Measurements from ENCODE around the gene CFAP43.
"Not testable (repeated sequence)": the region's sequence is repeated elsewhere in the genome, so short reads cannot be mapped to it uniquely, and the experiment has no call there.

Gene CFAP43

GRCh38 chr10:104223304-104223703, 8.9 kb downstream of the CFAP43 start:
- no peak for DNase-seq (ENCODE audit: low read depth in 2 of 2)

DNA sequence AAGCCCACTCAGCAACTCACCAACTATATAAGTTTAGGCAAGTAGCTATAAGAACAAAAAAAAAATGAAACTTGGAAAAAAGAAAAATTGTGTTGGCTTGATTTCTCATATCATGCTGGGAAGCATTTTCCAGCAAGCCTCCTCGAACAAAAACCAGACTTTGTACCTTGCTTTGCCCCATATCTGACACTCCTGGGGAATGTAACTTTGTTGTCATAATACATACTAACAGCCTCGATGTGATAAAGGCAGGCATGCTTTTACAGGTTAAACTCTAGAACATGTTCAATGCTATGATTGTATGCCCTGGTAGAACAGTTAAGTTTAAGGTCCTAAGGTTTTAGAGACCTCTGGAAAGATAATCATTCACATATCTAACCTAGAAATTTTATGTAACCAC, 11.6 kb downstream of the CFAP43 start:
- no peak for DNase-seq (ENCODE audit: low read depth in 2 of 2)

GRCh38 chr10:104218751-104219150, 13.4 kb downstream of the CFAP43 start:
- no peak for DNase-seq (ENCODE audit: low read depth in 2 of 2)

- DNase-seq (ENCODE audit: low read depth in 2 of 2) = no peak
Measured at GRCh38 chr10:104216631-104217030, 15.5 kb downstream of the CFAP43 start.

- DNase-seq (ENCODE audit: low read depth in 2 of 2) = peak in 1 of 2 donors; percentile 10
Measured at GRCh38 chr10:104209575-104210198, 22.5 kb downstream of the CFAP43 start.

DNA sequence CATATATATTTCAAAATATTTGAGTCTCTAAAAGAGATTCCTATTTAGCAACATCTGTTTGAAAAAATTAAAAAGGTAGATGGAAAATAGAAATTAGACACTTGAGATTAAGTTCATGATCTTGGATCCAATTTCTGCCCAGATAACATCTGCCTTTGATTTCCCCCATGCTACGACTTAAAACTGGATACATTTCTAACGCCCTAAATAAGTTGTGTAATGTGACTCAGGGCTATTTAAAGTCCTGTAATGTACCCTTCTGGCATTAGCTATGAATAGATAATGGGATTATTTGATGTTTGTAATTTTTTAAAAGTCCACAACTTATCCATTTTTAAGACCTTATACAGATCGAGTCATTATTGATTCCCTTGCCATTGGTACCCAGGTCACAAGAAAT, 23.4 kb downstream of the CFAP43 start:
- no peak for DNase-seq (ENCODE audit: low read depth in 2 of 2)

DNA sequence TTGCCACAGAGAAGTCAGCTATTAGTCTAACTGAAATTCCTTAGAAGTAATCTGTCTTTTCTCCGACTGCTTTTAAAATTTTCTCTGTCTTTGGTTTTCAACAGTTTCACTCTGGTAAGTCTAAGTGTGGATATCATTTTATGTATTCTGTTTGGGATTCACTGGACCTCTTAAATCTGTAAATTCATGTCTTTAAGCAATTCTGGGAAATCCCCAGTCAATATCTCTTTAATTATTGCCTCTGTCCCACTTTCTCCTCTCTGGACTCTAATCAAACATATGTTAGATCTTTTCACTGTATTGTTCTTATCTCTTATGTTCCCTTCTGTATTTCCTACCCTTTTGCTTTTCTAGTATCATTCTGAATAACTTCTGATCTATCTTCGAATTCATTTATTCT, 29.9 kb downstream of the CFAP43 start:
- no peak for DNase-seq (ENCODE audit: low read depth in 2 of 2)

DNA sequence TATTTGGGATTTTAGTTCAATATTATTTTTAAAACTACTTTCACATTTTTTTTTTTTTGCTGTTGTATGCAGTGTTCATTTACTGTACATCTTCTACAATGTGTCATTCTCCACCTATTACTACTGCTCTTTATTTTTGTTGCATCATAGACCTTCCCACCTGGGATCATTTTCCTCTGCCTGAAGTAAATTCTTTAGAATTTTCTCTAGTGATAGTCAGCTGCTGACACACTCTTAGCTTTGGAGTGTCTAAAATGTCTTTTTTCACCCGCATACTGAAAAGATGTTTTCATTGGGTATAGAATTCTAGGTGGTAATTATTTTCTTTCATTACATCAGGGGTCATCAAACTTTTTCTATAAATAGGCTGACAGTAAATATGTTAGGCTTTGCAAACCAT, 30.5 kb downstream of the CFAP43 start:
- no peak for DNase-seq (ENCODE audit: low read depth in 2 of 2)

DNA sequence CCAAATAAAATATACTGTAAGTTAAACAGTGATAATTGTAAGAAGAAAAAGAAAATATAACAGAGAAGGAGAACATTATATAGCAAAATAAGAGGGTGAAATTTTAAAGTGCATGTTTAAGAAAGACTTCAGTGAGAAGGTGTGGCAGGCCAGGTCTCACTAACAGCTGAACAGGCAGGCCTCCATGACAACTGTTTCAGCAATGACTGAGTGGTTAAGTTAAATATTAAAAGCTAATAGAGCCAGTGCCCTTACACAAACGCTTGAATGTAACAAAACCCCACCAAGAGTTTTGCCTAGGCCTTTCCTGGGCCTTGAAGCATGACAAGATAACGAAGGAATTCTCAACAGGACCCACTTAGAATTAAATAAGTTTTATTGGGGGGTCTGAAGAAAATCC, 32.6 kb downstream of the CFAP43 start:
- no peak for DNase-seq (ENCODE audit: low read depth in 2 of 2)

- no peak for DNase-seq (ENCODE audit: low read depth in 2 of 2)
Measured at GRCh38 chr10:104197364-104197763, 34.8 kb downstream of the CFAP43 start.

DNA sequence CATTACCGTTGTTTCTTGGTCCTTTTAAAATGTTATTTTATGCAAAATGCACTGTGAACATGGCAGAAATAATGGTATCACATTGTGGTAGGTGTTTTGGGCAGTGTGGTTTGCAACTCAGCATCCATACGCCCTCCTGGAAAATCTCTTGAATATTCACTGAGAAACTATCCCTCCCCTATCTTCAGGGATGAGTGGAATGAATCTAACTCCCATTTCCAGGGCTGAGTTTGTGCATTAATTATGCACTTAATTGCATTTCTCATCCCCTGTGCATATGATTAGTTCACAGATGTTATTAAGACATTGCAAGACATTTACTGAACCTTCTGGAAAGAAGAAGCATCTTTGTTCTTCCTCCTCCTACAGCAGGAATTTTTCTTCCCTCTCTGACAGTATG, 36.5 kb downstream of the CFAP43 start:
- no peak for DNase-seq (ENCODE audit: low read depth in 2 of 2)

DNA sequence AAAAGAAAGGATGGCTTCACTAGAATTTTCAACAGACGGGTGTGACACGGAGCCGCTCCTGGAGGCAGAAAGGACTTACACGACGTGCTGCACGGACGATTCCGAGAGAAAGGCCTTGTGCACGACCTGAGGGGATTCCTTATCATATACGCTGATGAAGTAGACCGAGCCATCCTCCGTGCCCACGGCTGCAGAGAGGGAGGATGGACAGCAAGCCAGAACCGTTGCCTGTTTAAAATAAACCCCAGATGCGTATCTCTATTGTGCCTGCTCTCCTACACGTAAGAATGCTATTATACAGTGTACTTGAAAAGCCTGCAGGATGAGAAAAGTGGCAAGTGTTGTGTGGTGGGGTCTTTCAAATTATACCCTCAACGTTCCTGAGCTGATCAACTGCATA, 38.4 kb downstream of the CFAP43 start:
- DNase-seq (ENCODE audit: low read depth in 2 of 2) = no peak

- DNase-seq (ENCODE audit: low read depth in 2 of 2) = no peak
Measured at GRCh38 chr10:104190695-104191094, 41.5 kb downstream of the CFAP43 start.

GRCh38 chr10:104183682-104184081, 48.5 kb downstream of the CFAP43 start:
- no peak for DNase-seq (ENCODE audit: low read depth in 2 of 2)

DNA sequence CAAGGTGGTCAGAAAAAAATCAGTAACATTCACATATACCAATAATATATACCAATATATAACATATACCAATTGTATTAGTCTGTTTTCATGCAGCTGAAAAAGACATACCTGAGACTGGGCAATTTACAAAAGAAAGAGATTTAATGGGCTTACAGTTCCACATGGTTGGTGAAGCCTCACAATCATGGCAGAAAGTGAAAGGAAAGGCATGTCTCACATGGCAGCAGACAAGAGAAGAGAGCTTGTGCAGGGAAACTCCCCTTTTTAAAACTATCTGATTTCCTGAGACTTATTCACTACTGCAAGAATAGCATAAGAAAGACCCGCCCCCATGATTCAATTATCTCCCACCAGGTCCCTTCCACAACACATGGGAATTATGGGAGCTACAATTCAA, 58.0 kb downstream of the CFAP43 start:
- not testable (repeated sequence) for DNase-seq (ENCODE audit: low read depth in 2 of 2)

DNA sequence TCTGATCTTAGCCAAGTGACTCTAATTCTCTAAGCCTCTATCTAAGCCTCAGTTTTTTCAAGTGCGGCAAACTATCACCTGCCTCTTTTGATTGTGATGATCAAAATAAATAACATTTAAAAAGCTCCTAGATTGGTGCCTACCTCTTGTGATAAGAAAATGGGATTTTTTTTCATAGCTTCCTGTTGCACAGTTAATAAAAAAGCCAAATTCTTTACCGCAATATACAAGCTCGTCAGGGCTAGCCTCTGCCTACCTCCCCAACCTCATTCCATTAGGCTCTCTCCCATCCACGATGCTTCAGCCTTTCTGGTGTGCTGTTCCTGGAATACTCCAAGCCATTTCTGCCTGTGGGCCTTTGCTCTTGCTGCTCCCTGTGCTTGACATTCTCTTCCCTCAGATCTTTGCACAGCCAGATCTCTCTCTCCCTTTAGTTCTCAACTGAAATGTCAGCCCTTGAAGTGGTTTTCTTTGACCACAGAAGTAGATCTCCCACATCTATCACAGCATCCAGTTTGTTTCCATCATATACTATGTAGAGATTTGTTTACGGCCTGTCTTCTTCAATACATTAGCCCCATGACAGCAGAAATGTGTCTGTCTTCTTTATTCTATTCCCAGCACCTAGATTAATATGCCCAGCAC, 61.4 kb downstream of the CFAP43 start:
- DNase-seq (ENCODE audit: low read depth in 2 of 2) = no peak

- DNase-seq (ENCODE audit: low read depth in 2 of 2) = no peak
Measured at GRCh38 chr10:104155591-104155990, 76.6 kb downstream of the CFAP43 start.

DNA sequence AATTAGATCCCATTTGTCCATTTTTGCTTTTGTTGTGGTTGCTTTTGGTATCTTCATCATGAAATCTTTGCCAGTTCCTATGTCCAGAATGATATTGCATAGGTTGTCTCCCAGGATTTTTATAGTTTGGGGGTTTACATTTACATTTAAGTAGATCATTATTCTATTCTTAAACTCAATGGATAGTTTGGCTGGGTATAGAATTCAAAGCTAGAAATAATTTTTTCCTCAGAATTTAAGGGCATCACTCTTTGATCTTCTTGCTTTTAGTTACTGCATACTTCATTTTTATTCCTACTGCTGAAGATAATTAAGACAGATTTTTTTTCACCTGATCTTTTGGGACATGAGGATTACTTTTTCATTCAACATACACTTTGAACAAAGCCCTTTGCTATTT, 80.4 kb downstream of the CFAP43 start:
- DNase-seq (ENCODE audit: low read depth in 2 of 2) = no peak

GRCh38 chr10:104150139-104150538, 82.0 kb downstream of the CFAP43 start:
- no peak for DNase-seq (ENCODE audit: low read depth in 2 of 2)

DNA sequence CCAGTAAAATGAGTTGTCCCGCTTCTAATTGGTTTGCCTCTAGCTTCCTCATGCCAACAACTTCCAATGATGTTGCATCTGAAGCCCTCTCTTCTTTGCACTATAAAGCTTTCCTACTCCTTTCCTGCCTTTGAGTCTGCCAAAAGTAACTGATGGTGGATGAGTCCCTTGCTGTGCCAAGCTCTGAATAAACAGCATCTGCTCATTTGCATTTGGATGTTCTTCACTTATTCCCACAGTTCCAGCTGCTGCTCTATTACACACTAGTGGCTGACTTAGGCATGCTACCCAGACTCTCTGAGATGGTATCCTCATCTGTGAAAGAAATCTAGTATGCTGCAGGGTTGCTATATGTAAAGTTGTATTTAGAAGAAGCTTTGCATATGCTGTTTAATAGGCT, 85.3 kb downstream of the CFAP43 start:
- DNase-seq (ENCODE audit: low read depth in 2 of 2) = no peak

DNA sequence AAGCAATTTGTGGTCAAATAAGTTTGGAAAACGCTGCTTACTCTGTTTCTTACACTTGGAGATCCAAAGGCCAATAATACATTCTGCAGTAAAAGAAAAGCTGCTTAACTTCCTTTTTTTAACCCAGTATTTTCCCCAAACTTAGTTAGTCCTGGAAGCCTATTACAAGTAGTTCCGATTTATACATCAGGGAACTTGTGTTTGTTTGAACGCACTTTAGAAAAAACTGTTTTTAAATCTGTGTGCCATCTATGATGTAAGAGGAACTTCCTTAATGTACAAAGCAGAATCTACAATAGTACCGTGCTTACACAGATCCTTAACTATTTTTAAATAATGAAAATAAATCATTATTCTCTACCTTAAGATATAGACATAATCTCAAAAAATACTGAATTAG, 87.2 kb downstream of the CFAP43 start:
- DNase-seq (ENCODE audit: low read depth in 2 of 2) = no peak

DNA sequence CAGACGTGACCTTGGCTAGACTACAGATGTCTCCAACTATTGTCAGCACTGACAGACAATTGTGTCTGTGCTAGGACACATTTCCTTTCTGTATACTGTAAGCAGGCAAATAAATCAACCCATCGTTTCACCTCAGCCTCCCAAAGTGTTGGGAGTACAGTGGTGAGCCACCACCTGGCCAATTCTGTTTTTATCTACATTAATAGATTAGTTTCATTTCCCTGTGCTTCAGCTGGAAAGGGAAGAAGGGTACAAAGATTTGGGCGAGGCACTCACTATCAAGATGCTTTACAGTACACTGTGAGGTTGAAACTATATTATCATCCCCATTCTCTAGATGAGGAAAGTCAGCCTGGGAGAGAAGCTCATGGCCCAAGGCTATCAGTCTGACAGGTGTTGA, 88.3 kb downstream of the CFAP43 start:
- DNase-seq (ENCODE audit: low read depth in 2 of 2) = no peak

- no peak for DNase-seq (ENCODE audit: low read depth in 2 of 2)
Measured at GRCh38 chr10:104142081-104142480, 90.1 kb downstream of the CFAP43 start.

- no peak for DNase-seq (ENCODE audit: low read depth in 2 of 2)
Measured at GRCh38 chr10:104139221-104139620, 92.9 kb downstream of the CFAP43 start.
